ELR (cell line): Measurements from ENCODE around the gene ANKRA2.
"Not testable (repeated sequence)": the region's sequence is repeated elsewhere in the genome, so short reads cannot be mapped to it uniquely, and the experiment has no call there.

ENCODE experiments used
- DNase-seq: peaks from one replicate; pipeline ENCODE4 v3.0.0-alpha.2; 2015; ENCODE audit warnings: low read depth

Gene ANKRA2

DNA sequence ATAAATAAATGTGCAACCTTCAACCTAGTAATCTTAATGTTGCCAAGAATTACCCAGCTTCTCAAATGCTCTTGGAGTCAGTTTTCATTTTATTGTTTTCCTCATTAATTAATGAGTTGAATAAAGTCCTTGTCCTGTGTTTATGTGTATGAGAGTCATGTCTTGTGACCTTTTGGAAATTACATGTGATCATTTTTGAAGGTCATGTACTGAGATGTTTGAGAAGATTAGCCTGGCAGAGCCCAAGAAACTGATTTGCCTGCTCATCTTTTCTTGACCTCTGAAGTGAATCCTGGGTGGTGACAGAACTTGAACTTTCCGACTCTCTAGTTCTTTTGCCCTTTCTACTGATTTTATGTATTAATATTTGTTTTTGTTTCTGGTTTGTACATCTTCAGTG lies 15.4 kb downstream of the ANKRA2 start:
- DNase-seq, result no peak

DNA sequence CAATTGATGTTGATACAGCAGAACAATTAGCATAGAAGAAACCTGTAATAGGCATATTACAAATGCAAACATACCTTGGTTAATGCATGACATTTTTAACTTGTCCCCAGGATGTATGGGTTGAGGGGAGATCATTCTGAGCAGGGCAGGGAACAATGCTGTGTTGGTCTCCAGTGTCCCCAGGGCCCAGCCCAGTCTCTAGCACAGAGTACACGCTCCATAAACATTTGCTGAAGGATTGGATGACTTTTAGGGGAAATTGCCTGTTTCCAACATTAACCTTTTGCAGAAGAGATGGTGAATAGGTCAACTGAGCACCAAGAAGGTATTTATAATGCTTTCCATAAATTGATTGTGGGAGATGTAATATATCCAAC lies 20.0 kb downstream of the ANKRA2 start:
- no peak for DNase-seq

DNA sequence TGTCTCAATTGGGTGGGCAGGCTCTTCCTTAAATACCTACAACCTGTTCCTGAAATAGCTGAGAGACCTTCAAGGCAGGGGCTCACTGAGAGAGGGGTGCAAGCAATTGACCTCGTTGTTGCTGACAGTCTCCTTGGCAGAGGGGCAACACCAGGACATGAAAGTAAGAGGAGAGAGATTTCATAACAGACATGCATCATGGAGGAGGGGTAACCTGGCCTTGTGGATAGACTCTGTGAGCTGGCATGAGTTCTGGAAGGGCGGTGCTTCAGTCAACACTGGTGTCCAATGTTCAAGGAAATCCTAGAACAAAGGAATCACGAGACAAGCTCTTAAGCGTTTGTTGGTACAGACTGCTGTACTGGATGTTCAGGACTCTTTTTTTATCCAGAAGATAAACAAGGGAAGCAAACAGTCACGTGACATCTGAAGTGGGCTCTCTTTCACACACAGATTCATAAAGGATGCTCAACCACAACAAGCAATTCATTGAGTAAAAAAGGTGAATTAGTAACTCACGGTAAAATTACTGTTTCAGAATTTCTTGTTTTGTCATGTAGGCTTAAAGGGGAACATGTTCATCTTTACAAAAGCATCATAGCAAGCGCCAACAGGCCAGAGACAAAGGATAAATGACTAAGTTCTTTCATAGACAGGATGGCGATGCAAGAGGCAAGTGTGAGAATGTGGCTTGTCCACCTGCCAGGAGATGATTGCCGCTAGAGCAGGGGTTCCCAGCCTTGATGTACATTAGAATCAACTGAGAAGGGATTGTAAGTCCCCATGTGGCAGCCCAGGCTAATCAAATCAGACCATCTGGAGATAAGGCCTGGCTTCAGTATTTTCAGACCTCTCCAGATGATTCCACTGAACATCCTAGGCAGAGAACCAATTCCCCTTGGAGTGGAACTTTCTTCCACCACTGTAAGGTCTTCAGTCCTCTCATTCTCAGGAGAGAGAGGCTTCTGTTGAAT lies 20.7 kb downstream of the ANKRA2 start:
- no peak for DNase-seq

DNA sequence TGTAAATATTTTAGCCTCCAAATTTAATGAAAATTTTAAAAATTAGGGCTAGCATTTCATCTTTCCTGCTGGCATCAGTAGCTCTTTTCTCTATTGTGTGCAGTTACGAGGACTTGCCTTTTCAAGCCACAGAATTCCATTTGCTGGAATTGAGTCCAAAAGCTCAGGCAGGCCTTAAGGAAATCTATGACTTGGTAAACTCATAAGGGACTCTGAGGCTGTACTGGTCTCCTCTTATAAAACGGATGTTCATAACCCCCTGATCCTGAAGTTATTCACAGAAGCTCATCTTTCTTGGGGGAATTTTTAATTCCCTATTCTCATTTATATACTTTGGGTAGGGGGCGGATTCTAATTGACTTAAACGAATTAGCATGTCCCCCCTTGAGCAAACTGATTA lies 23.4 kb downstream of the ANKRA2 start:
- DNase-seq, result no peak

DNA sequence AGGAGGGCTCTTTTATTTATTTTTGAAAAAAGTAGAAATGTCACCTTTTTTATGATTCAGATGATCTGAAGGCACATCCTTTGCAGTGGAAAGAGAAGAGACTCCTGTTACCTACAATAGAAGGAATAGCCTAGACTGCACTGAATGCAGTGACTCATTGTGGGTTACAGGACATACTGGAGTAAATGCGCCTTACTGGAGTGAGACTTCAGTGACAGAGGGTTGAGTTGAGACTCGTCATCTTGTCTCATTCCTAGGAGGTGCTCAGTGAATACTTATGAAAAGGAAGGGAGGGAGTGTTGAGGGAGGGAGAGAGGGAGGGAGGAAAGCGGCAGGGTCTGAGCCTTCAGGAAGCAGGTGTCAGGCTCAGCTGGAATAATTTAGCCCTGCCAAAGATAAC lies 25.2 kb downstream of the ANKRA2 start:
- peak; percentile 97 for DNase-seq

DNA sequence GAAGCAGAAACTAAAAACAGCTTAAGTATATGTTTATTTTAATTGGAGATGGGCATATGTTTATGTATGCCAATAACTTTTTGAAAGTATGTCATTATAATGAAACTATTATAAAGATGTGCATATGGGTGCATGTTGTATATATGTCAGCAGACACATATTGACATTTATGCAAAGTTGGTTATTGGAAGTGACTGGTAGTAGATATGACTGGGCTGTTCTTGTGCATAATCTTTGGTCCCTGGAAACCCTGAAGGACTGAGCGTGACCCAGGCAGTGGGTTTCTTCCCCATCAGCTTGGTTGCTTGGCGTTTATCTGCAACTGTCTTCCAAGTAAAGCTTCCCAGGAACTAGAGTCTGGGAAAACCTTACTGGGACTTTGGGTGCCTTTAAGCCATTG lies 25.7 kb downstream of the ANKRA2 start:
- no peak for DNase-seq

DNA sequence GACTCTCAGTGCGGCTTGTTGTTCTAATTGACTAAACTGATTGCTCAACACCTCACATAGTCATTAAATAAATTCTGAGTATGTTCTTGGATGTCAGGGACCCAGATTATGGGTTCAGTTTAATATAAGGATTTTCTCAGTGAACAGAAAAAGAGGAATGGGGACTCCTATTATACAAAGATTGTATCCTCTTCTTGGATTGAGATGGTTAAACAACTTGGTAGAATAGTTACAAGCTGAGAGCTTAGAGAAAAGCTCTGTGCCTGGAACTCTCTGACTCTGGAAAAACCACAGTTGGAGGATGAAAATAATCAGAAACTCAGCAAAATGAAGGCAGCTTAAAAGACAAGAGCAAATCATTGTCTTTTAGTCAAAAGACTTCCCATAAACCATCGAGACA lies 30.5 kb downstream of the ANKRA2 start:
- no peak for DNase-seq

DNA sequence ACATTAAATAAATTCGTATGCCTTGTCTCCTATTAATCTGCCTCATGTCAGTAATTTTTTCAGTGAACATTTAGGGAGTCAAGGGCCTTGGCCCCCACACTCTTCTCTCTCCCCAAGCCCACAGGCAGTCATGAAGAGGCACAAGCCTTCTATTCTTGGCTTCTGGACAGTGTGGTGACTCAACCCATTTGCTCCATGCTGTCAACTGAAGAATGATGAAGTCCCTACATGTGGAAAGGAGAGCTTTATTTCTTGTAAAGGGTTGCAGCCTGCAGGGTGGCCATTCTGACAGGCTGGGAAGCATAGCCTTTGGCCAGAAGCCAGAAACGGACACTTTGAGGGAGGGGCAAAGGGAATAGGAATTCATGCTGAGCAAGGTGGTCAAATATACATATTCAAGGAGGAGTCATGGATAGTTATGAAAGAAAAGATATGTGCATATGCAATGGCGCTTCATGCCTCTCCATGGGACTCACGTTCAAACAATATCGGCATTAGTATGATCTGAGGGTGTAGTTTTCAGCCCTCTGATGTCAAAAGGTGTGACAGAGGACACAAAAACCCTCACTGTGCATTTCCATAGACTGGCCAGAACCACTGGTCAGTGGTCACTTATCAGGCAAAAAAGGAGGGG lies 31.3 kb downstream of the ANKRA2 start:
- DNase-seq, result peak; percentile 26

DNA sequence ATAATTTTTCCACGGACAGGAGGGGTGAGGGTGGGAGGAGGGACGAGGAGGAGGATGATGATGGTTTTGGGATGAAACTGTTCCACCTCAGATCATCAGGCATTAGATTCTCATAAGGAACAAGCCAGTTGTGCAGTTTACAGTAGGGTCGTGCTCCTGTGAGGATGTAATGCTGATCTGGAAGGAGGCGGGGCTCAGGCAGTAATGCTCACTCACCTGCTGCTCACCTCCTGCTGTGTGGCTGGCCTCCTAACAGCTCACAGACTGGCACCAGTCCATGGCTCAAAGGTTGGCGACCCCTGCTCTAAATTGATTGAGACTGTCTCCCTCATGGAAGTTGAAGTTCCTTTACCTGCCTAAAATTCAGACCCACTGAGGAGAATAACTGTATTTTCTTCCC lies 33.2 kb downstream of the ANKRA2 start:
- no peak for DNase-seq

DNA sequence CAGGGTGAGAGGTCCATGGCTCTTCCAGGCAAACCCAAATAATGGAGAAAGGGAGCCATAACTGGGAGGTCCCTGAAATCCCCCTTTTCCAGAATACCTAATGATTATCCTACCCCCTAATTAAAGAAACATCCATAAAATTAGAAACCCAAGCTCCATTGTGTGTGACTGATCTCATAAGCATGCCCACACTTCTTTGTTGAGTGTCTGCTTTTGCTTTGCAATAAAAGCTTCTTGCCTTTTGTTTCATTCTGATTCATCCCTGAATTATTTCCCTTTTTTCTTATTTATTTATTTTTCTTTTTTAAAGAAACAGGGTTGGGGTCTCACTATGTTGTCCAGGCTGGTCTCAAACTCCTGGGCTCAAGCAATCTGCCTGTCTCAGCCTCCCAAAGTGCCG lies 34.1 kb downstream of the ANKRA2 start:
- DNase-seq, result peak; percentile 40

DNA sequence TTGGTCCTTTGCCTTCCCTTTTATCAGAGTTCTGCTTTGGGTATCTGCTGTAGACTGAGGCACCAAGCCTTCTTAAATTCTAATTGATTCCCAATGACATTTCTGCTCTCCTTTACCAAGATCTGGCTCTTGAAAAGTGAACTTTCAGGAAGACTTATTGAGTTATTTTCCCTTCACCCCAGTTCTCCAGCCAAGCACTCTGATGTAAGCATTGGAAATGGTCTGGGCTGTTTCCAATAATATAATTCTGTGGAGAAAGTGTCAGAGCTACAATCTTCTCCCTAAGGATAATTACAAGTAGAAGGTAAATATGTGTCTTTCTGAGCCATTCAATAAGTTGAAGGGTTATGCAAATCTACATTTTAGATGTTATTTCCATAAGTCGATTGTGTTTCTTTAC lies 36.4 kb downstream of the ANKRA2 start:
- no peak for DNase-seq

DNA sequence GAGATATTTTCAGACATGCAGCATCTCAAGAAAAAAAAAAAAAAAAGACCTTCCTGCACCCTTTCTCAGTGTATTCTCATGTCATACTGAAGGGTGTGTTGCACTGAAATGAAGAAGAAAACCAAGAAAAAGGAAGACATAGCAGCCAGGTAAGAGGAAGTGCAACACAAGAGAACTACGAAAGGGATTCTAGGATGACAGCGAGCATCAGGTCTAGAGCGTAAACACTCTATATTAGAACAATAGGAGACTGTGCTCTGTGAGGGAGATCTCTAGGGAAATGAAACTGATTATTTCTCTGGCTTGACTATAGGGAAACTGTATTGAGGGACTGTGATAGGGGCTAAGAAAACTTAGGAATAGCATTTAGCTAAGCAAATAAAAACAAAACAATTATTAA lies 37.2 kb downstream of the ANKRA2 start:
- no peak for DNase-seq

DNA sequence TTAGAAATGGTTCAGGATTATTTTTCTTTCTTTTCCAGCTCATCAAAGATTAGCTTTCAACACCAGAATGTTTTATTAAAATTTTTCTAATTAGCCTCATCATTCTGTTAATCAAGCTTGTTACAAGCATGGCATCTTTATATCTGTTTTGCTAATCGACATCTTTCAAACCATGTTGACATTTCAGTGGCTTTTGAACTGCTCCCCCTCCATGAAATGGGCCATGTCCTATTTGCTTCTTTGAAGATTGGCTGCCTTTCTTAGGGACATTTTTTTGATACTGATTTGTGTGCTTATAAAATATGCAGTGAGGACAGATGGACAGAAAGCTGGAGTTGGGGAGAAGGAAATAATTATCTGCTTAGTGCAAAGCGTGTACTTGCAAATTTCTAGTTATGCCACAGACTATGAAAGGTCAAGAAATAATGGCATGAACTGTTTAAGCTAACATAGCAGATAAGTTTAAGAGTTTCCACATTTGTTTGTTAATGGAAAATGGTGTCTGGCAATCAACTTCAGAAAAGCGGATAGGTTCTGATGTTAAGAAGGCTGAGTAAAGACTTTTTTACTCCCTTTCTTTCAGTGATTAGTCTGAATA lies 39.7 kb downstream of the ANKRA2 start:
- DNase-seq, result no peak

DNA sequence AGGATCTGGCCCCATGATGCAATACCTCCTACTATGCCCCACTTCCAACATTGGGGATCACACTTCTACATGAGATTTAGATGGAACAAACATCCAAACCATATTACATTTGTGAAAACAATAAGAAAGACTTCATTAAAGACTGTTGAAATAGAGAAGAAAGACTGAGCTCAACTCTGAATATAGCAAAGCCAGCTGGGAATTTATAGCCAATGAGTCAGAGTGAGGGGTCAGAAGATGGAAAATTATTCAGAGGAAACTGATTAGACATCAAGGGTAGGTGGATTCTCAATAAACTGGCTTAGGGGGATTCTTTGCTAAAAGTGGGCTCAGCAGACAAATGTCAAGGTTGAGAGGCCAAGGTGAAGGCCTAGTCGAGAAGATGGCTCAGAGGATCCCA lies 41.6 kb downstream of the ANKRA2 start:
- DNase-seq, result peak; percentile 49

DNA sequence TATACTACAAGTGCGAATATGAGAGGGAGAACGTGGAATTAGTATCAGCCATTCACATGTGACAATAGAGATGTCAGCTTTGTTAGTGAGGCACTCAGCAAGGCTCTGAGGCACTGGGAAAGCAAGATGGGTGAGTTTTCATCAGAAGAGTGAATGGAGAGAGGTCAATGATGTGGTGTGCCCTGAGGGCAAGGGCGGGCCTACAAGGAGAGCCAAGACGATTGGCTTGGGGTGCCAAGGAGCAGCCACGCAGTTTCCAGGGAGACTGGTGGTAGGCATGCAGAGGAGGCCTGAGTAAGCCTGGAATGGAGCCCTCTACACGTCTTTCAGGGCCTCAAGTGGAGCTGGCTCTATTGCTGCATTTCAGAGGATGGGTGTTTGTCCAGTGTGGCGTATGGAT lies 42.5 kb downstream of the ANKRA2 start:
- DNase-seq, result no peak

DNA sequence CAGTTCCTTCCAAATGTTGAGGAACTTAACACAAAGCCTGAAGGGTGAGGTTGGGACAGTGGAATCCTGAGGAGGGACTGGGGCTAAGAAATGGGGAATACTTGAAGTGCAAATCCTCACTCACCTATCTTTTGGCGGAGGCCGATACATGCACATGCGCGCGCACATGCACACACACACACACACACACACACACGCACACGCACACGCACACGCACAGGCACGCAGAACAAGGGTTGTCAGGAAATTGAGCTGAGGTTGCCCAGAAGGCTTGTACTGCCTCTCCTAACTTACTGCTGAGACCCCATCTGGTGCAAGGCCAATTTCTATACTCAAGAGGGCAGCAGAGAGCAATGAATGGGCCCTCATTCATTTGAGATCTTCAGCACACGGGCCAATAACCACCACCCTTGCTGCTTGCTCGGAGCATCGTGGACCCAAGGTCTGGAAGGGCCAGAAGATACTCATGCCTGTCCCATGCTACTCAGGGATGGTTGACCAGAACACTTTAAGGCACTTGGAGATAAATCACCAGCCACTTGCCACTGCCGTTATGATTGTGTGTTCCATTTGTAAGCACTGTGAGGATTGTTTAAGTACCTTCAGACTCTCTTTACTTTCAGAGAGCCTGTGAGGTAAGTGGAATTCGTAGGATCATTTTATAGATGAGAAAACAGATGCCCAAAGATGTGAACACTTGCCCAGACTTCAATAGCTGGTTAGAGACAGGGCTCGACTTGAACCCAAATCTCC lies 45.7 kb downstream of the ANKRA2 start:
- peak; percentile 89 for DNase-seq

DNA sequence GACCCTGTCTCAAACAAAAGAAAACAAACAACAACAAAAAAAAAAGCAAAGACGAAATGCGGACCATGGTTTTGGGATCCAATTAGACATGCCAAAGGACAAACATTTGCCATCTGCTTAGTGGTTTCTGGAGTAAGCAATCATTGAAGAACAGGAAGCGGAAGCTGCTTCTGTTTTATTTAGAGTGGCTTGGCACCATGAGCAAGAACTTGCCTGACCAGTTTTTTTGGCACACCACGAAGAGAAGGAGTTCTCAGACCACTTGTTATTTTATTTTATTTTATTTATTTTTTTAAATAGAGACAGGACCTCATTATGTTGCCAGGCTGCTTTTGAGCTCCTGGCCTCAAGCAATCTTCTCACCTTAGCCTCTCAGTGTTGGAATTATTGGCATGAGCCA lies 50.2 kb downstream of the ANKRA2 start:
- no peak for DNase-seq

DNA sequence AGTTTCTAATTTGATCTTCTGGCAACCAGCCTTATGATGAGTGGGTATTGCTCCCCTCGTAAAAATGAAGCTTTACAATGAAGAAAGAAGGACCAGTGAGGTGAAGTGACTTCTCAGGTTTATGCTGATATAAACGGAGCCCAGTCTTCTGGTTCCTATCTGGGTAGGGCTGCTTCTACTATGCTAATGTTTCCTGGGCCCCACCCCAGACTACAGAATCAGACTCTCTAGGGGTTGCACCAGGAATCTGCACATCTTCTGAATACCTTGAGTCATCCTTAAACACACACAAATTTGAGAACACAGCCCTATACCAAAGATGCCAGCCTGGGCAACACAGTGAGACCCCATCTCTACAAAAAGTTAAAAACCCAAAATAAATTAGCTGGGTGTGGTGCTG lies 51.0 kb downstream of the ANKRA2 start:
- no peak for DNase-seq

DNA sequence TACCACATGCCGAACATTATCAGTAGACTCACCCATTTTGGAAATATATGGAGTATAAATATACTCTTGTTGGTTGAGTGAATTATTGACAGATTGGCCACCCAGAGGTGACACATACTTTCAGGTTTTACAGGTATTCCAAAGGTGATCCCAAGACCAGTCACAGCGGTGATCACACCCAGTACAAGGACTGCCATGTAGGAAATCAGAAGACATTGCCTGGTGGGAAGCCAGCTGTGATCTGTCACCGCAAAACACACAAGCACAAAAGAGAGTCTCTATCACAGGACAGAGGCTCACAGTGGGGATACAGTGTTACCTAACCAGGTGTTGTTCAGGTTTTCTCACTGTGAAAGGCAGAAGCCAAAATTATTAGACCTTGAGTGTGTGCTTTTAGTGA lies 51.4 kb downstream of the ANKRA2 start:
- no peak for DNase-seq

DNA sequence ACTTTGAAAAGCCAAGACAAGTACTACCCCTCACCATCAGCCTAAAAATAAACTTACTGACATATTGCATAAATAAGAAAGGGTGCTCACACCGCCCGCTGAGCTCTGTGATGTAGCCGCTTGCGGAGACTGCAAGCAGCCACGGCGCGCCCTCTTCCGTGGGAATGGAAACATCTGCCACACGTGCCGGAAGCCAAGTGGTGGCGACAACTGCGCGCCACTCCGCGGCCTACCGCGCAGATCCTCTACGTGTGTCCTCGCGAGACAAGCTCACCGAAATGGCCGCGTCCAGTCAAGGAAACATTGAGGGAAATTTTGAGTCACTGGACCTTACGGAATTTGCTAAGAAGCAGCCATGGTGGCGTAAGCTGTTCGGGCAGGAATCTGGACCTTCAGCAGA lies 56.9 kb downstream of the ANKRA2 start:
- DNase-seq, result not testable (repeated sequence)

DNA sequence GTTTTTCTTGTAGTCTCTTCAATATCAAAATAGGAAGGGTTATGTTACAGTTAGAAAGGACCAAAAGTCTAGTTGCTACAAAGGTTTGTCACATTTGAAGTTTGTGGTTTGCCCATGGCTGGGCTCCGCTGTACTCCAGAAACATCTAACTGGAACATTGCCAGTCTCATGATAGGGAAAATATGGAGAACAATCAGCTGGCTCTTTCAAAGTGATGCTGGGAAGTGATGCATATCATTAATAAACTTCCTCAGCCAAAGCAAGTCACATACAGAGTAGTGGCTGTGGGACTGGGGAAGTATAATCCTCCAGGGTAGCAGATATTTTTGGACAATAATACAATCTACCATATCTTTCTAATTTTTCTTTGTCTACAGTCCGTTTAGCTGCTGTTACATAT lies 58.4 kb downstream of the ANKRA2 start:
- DNase-seq, result no peak

DNA sequence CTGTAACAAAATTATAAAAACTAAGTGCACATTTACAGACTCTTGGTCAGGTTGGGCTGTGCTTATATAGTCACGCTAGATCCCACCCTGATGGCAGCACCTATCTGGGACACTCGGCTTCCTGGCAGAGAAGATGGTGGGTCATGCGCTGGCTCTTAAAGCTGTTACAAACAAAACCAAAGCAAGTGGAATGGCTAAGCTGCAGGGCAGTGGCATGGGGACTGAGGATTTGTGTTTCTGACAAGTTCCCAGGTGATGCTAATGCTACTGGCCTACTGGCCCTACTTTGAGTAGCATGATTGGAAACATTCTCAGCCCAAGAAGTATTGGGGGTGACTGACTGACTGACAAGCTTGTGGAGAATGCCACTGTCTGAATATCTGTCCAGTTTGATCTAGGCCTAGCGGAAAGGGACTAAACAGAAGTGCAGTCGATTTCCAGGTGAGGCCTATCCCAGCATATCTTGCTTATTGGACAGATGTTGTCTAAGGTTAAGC lies 58.9 kb downstream of the ANKRA2 start:
- DNase-seq, result no peak
